Measurements from ENCODE around the gene PRMT3.
A peak's percentile ranks its signal among the peaks of the same experiment; 100 is the strongest.
"Not testable (repeated sequence)": the region's sequence is repeated elsewhere in the genome, so short reads cannot be mapped to it uniquely, and the experiment has no call there.

The PRMT3 gene

DNA sequence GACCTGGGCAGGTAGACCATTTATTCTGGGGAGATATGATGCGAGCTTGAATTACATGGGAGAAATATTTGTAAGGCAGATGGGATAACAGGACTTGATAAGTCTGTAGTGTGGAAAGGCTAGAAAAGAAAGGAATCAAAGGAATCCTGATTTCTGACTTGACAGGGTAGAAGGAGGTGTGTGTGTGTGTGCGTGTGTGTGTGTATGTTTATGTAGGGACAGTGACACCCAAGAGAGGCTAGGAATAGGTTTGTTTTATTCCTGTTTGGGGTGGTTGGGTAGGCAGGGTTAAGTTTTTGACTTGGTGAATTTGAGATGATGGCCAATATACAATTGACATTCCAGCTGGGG lies 24.4 kb upstream of the PRMT3 start:
- Histone ChIP-seq H3K9ac (0 out of 2 replicates have a peak overlapping the region, but pooled peaks have one; percentile 76), H3K36me3 (0 out of 2 replicates have a peak, but pooled peaks cover 6% of the 10 kb centered on the region), H3K4me1 (peaks cover 19% of the 10 kb centered on the region), H3K27me3 (peaks cover 21% of the 10 kb centered on the region), H3K4me3 (peak overlapping the region; percentile 77), H3K9me3 (no peaks in the 10 kb centered on the region), H3K27ac (peak overlapping the region; percentile 78; the same call in 1 of the 2 replicates), H3K4me2 (peak overlapping the region; percentile 95), H4K20me1 (no peaks in the 10 kb centered on the region)
- no peak for TF ChIP-seq Cebpa-rat (IDR thresholded peaks at IDR 0.05)

DNA sequence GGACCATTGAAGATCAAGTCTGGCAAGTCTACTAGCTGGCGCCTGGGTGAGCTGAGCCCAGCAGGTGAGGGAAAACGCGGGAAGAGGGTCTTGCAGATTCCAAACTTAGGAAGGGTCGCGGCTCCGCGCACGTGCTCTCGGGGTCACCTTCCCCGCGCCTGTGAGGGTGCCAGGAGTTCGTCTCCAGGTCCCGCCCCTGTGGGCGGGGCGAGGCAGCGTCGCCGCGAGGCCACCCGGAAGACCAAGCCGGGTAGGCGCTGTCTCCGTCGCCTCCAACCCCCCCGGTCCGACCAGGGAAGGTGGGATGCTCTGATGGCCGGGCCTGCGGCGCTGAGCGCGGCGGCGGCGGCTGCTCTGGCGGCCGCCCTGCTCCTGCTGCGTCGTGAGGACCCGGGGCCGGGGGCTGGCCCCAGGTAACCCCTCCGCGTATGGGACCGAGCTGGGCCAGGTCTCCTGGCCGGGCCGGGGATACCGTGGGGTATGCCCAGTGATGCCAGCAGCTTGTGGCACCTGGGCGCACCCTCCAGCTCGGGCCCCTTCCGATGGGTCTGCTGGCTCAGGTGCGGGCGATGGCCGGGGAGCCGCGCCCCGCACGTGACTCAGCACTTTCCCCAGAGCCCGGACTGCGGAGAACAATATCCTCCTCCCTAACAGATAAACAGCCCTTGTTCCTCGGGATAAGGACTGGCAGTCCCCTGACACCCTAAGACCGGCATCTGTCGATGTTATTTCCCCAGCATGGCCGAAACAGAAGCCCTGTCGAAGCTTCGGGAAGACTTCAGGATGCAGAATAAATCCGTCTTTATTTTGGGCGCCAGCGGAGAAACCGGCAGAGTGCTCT lies 23.8 kb upstream of the PRMT3 start, which contains the start of gene HTATIP2:
Gene HTATIP2, plus strand, starts transcription at position 215 of the 841 bp plus-strand sequence. Its CDS starts 524 bp downstream, at position 739.
- no peak for TF ChIP-seq Cebpa-rat (IDR thresholded peaks at IDR 0.05)
- H4K20me1 ChIP-seq = no peaks in the 10 kb centered on the region
- peak within 1 kb of the TSS; percentile 78 for H3K27ac ChIP-seq
- H3K4me2 ChIP-seq = peak within 1 kb of the TSS; percentile 95
- peaks cover 21% of the 10 kb centered on the region for H3K27me3 ChIP-seq
- no peaks in the 10 kb centered on the region for H3K9me3 ChIP-seq
- H3K4me3 ChIP-seq = peak within 1 kb of the TSS; percentile 77
- H3K4me1 ChIP-seq = peaks cover 19% of the 10 kb centered on the region
- H3K9ac ChIP-seq = peak within 1 kb of the TSS; percentile 76
- 0 out of 2 replicates have a peak, but pooled peaks cover 6% of the 10 kb centered on the region for H3K36me3 ChIP-seq

DNA sequence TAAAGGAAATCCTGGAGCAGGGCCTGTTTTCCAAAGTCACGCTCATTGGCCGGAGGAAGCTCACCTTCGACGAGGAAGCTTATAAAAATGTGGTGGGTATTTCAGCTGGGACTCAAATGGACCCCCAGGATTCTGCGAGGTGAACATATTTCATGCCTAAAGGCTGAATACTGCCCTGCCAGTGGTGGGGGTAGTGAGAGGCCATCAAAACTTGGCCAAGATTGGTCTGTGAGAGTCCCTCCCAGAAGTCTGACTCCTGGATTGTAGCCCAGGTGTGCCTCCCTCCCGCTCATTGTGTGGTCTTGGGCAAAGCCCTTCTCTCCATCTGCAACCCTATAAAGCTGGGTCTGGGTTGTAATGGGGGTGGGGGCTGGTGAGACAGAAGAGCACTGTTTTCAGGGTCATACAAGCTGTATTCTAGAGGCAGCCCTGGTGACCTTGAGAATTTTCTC lies 23.1 kb upstream of the PRMT3 start:
- H4K20me1 ChIP-seq = no peaks in the 10 kb centered on the region
- peak overlapping the region; percentile 77 for H3K4me3 ChIP-seq
- TF ChIP-seq Cebpa-rat (IDR thresholded peaks at IDR 0.05) = no peak
- H3K36me3 ChIP-seq = 0 out of 2 replicates have a peak, but pooled peaks cover 6% of the 10 kb centered on the region
- H3K9ac ChIP-seq = peak overlapping the region; percentile 76
- H3K4me1 ChIP-seq = peaks cover 19% of the 10 kb centered on the region
- peak overlapping the region; percentile 78 for H3K27ac ChIP-seq
- H3K9me3 ChIP-seq = no peaks in the 10 kb centered on the region
- H3K4me2 ChIP-seq = peak overlapping the region; percentile 95
- peaks cover 21% of the 10 kb centered on the region for H3K27me3 ChIP-seq

DNA sequence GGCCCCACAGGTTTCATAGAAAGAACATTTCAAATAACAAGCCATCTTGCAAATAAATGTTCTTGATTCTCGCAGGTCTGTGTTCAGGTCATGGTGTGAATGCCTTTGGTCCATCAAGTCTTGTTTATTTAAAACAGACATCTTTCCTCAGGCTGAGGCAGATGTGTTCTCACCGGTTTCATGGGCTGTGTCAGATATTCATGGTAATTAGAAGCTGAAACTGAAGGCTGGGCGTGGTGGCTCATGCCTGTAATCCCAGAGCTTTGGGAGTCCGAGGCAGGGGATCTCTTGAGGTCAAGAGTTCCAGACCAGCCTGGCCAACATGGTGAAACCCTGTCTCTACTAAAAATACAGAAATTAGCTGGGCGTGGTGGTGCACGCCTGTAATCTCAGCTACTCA lies 22.1 kb upstream of the PRMT3 start:
- H4K20me1 ChIP-seq, H3K4me2 ChIP-seq, H3K9ac ChIP-seq, H3K9me3 ChIP-seq, H3K36me3 ChIP-seq, H3K4me3 ChIP-seq, H3K27ac ChIP-seq: not testable (repeated sequence)
- peaks cover 21% of the 10 kb centered on the region for H3K27me3 ChIP-seq
- peaks cover 19% of the 10 kb centered on the region for H3K4me1 ChIP-seq

DNA sequence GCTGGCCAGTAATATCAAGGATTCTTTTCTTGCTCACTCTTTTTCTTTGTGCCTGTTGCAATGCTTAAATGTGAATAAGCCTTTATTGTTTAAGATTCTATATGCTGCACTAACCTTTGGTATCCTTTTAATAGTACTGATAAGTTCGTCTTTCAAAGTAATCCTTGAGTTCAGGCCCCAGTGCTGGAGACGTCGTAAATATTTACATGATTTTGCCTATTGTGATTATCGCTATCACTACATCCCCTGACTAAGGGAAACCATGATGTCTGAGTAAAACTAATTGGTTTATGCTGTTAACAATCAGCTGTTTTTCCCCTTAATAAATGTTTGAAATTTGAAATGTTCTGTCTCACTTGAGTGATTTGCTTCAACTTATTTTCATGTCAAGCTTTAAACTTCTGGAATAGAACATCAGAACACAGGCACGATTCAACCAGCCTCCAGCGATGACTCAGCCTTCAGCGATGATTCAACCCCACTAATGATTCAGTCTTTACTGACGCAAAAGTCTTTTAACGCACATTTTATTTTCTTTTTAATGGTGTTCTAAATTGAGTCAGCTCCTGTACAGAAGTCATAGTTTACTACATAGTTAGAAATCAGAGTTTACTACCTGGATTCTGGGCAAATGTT lies 20.1 kb upstream of the PRMT3 start:
- no peak overlapping the region for H3K4me3 ChIP-seq
- H3K27ac ChIP-seq = no peak overlapping the region
- H3K36me3 ChIP-seq = 0 out of 2 replicates have a peak, but pooled peaks cover 6% of the 10 kb centered on the region
- H4K20me1 ChIP-seq = no peaks in the 10 kb centered on the region
- no peak for TF ChIP-seq Cebpa-rat (IDR thresholded peaks at IDR 0.05)
- H3K4me1 ChIP-seq = peaks cover 19% of the 10 kb centered on the region
- H3K9ac ChIP-seq = no peak overlapping the region
- no peak overlapping the region for H3K4me2 ChIP-seq
- peaks cover 21% of the 10 kb centered on the region for H3K27me3 ChIP-seq
- H3K9me3 ChIP-seq = no peaks in the 10 kb centered on the region

DNA sequence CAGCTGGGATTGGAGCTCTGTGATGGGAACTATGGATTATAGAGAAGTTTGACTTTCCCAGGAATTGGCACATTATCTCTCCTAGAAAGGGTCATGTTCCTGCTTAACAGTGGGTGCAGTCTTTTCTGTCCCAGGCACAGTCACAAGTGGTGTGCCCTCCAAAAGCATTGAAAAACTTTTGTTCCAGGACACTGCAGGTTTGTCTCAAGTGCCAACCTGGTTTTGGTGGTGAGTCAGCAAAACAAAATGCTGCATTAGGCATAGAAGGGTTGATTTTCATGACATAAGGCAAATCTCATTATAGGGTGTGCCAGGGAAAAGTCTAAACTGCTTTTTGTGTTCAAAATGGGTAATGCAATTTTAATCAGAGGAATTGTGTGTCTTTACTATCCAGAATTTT lies 19.1 kb upstream of the PRMT3 start:
- TF ChIP-seq Cebpa-rat (IDR thresholded peaks at IDR 0.05) = no peak
- no peak overlapping the region for H3K27ac ChIP-seq

DNA sequence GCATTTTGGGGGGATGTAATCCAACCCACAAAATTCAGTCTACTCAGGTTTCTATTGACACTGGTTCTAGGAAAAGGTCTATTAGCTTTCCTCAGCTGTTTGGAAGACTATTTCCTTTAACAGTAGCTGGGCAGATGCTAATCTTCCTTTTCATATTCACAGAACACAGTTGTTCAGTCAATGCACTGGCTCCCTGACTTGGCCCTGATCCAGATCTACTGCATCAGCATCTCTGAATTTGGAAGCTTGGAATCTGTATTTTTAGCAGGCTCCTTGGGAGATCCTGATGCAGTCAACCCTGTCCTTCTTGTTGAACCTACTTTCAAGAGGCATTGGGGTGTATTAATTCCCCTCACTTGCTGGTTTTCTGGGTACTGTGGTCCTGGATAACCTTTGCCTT lies 17.7 kb upstream of the PRMT3 start:
- Histone ChIP-seq H3K27ac (no peak overlapping the region), H4K20me1 (no peaks in the 10 kb centered on the region), H3K27me3 (no peaks in the 10 kb centered on the region), H3K9me3 (no peaks in the 10 kb centered on the region), H3K4me1 (peaks cover 4% of the 10 kb centered on the region), H3K9ac (no peak overlapping the region), H3K4me2 (no peak overlapping the region), H3K36me3 (0 out of 2 replicates have a peak, but pooled peaks cover 6% of the 10 kb centered on the region), H3K4me3 (no peak overlapping the region)
- TF ChIP-seq Cebpa-rat (IDR thresholded peaks at IDR 0.05) = no peak

More for the DNA sequence above, 19.1 kb upstream of the PRMT3 start:
- H3K36me3 ChIP-seq = 0 out of 2 replicates have a peak, but pooled peaks cover 6% of the 10 kb centered on the region
- no peak overlapping the region for H3K4me3 ChIP-seq
- H4K20me1 ChIP-seq = no peaks in the 10 kb centered on the region
- peaks cover 11% of the 10 kb centered on the region for H3K27me3 ChIP-seq
- H3K9me3 ChIP-seq = no peaks in the 10 kb centered on the region
- no peak overlapping the region for H3K4me2 ChIP-seq
- H3K9ac ChIP-seq = no peak overlapping the region
- H3K4me1 ChIP-seq = peaks cover 14% of the 10 kb centered on the region

DNA sequence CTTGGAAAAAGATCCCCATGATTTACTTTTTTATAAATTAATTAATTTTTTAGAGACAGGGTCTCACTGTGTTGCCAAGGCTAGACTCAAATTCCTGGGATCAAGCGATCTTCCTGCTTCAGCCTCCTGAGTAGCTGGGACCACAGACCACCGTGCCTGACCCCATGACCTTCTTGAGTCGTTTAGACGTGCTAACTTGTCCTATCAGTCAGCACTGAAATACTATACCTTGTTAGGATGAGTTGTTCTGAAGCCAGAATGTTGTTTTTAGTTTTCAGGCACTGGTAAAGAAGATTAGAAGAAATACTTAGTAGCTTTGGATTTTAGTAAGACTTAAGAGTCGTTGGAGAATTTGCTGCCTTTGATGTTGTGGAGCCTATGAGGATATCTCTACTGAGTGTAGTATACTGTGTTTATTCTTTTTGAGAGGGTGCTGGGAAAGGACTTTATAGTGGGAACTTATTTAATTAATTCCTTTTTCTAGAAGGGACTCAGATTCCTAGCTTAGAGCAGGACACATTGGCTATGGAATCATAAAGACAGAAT lies 15.4 kb upstream of the PRMT3 start:
- Histone ChIP-seq H3K4me2 (no peak overlapping the region), H3K36me3 (peaks cover 12% of the 10 kb centered on the region; the same call in 1 of the 2 replicates), H3K27me3 (no peaks in the 10 kb centered on the region), H4K20me1 (no peaks in the 10 kb centered on the region), H3K27ac (no peak overlapping the region), H3K4me1 (peaks cover 7% of the 10 kb centered on the region), H3K4me3 (no peak overlapping the region), H3K9me3 (no peaks in the 10 kb centered on the region), H3K9ac (no peak overlapping the region)
- no peak for TF ChIP-seq Cebpa-rat (IDR thresholded peaks at IDR 0.05)

DNA sequence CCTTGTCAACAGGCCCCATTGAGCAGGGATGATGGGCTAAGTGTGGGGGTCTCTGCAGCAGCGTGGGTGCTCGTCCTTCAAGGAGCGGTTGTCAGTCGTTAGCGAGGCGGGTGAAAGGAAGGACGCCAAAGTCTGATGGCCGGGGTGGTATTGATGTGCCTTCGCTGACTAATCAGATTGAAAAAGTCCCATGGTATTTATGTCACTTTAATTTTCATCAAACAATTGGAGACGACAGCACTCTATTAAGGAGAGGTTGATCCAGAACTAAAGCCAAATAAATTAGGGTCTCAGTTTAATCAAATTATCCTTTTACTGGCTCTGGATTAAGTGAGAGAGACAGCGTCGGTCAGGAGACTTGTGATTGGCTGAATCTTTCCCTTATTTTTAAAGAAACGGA lies 14.4 kb upstream of the PRMT3 start:
- peaks cover 16% of the 10 kb centered on the region; the same call in 1 of the 2 replicates for H3K36me3 ChIP-seq
- no peaks in the 10 kb centered on the region for H3K9me3 ChIP-seq
- no peak overlapping the region for H3K4me3 ChIP-seq
- no peak overlapping the region for H3K27ac ChIP-seq
- H3K4me1 ChIP-seq = peaks cover 7% of the 10 kb centered on the region
- H4K20me1 ChIP-seq = no peaks in the 10 kb centered on the region
- no peak for TF ChIP-seq Cebpa-rat (IDR thresholded peaks at IDR 0.05)
- H3K27me3 ChIP-seq = no peaks in the 10 kb centered on the region
- H3K9ac ChIP-seq = no peak overlapping the region
- H3K4me2 ChIP-seq = no peak overlapping the region

Measured in BLaER1 (cell line).